ENCODE results near the gene HDAC11. TPM values are rescaled to one million over a fixed set of nuclear protein-coding genes. Genes with fewer than 3 reads are reported as not detected.

HDAC11 gene
- total RNA-seq, 1 experiment from 2014 or later, result 7.0 TPM

DNA sequence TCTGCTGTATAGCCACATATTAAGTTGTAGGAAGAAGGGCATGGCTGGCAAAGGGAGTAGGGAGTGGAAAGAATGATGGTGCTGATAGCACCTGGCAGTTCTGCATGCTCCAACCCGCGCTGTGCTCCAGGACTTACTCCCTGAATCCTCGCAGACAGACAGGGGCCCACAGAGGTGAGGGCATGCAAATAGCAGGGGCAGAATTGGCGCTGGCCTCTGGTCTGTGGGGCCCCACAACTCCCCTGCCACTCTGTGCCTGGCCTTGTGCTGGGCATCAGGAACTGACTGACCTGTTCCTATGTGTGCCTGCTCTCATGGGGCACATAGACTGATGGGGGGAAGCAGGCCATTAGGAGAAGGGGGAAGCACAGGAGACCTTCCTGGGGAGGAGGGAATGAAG, 20.9 kb downstream of the HDAC11 start:
- Histone ChIP-seq H3K23ac (ENCODE audit: insufficient read length, low read depth, low read length) (no peak overlapping the region), H3K14ac (ENCODE audit: insufficient read depth, low read length) (no peak overlapping the region; the same call in 1 of the 2 replicates), H2AK5ac (ENCODE audit: insufficient read length, low read length) (no peak overlapping the region), H2BK15ac (ENCODE audit: low read depth, low read length) (no peak overlapping the region), H2AFZ (ENCODE audit: low read length) (no peak overlapping the region), H3K23me2 (ENCODE audit: insufficient read length, low read depth, low read length, poor library complexity, severe bottlenecking) (no peaks in the 10 kb centered on the region), H3K18ac (ENCODE audit: insufficient read length, low read depth, low read length) (no peak overlapping the region), H2BK120ac (ENCODE audit: low read depth, low read length, poor library complexity, severe bottlenecking) (no peak overlapping the region), H3T11ph (ENCODE audit: low read length) (no peak overlapping the region), H3K27ac (ENCODE audit: insufficient read length, low read depth, low read length) (no peak overlapping the region), H4K5ac (ENCODE audit: insufficient read length, low read depth, low read length) (no peak overlapping the region), H3K9me3 (ENCODE audit: control insufficient read depth, low read depth, low read length) (no peaks in the 10 kb centered on the region), H2BK20ac (ENCODE audit: low read depth, low read length, poor library complexity, severe bottlenecking) (no peak overlapping the region), H3K79me2 (ENCODE audit: insufficient read depth, low read length) (no peaks in the 10 kb centered on the region), H3K9ac (ENCODE audit: extremely low read depth, insufficient read length, low read length) (no peak overlapping the region), H3K79me1 (ENCODE audit: insufficient read depth, low read depth, low read length, poor library complexity, severe bottlenecking) (no peaks in the 10 kb centered on the region), H3K4ac (ENCODE audit: low read depth, low read length) (no peak overlapping the region), H4K8ac (replicated peaks; ENCODE audit: insufficient read length, low read depth, low read length) (no peak overlapping the region), H3K4me1 (ENCODE audit: insufficient read depth, low read length) (no peaks in the 10 kb centered on the region), H4K20me1 (ENCODE audit: control insufficient read depth, insufficient read depth, insufficient read length) (peaks cover 4% of the 10 kb centered on the region), H2BK12ac (ENCODE audit: insufficient read length, low read depth, low read length) (no peak overlapping the region), H3K56ac (ENCODE audit: insufficient read length, low read depth, low read length) (no peak overlapping the region), H4K91ac (ENCODE audit: insufficient read length, low read depth, low read length) (no peak overlapping the region), H2BK5ac (ENCODE audit: insufficient read length, low read length) (no peak overlapping the region), H3K27me3 (ENCODE audit: insufficient read depth, low read length) (no peaks in the 10 kb centered on the region), H3K4me2 (ENCODE audit: insufficient read depth, insufficient read length, low read length) (no peak overlapping the region)
- WGBS (ENCODE audit: extremely low coverage, insufficient read length, low lambda C conversion rate), result no CpG with 5 or more reads among the region's 4 CpGs
- H3K27me3 Mint-ChIP-seq (ENCODE audit: low read depth), result no peaks in the 10 kb centered on the region
- no peaks in the 10 kb centered on the region for H3K36me3 Mint-ChIP-seq (ENCODE audit: insufficient read depth in 1 of 3, low read depth in 3 of 3)
- TF ChIP-seq, protein P1, sequence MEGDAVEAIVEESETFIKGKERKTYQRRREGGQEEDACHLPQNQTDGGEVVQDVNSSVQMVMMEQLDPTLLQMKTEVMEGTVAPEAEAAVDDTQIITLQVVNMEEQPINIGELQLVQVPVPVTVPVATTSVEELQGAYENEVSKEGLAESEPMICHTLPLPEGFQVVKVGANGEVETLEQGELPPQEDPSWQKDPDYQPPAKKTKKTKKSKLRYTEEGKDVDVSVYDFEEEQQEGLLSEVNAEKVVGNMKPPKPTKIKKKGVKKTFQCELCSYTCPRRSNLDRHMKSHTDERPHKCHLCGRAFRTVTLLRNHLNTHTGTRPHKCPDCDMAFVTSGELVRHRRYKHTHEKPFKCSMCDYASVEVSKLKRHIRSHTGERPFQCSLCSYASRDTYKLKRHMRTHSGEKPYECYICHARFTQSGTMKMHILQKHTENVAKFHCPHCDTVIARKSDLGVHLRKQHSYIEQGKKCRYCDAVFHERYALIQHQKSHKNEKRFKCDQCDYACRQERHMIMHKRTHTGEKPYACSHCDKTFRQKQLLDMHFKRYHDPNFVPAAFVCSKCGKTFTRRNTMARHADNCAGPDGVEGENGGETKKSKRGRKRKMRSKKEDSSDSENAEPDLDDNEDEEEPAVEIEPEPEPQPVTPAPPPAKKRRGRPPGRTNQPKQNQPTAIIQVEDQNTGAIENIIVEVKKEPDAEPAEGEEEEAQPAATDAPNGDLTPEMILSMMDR (conservative IDR thresholded peaks at IDR 0.05), result no peak
- H3K4me1 Mint-ChIP-seq, result peaks cover 2 to 7% of the 10 kb centered on the region in 2 experiments
- H3K4me3 Mint-ChIP-seq, result no peak overlapping the region
- DNase-seq, result no peak
- no peaks in the 10 kb centered on the region; a peak in 2 of 5 replicates for H3K9me3 Mint-ChIP-seq
- no peak overlapping the region; a peak in 1 of 7 replicates for H3K27ac Mint-ChIP-seq

Measured in H9 (cell line).